Measurements from ENCODE around the gene CLDN7. TPM values are rescaled to one million over a fixed set of nuclear protein-coding genes. Genes with fewer than 3 reads are reported as not detected.

Gene CLDN7
- total RNA-seq, 1 donor from 2014 or later: 546 TPM

GRCh38 chr17:7306911-7307685, 44.8 kb upstream of the CLDN7 start, which contains the start of gene EIF5A:
TSS of gene EIF5A (plus strand) at chr17:7307628. CDS start at chr17:7309636, 2,008 bp downstream.
- no peaks in the 10 kb centered on the region for H3K27me3 ChIP-seq (ENCODE audit: control insufficient read depth, insufficient read depth, low read length)
- TF ChIP-seq, protein P1, sequence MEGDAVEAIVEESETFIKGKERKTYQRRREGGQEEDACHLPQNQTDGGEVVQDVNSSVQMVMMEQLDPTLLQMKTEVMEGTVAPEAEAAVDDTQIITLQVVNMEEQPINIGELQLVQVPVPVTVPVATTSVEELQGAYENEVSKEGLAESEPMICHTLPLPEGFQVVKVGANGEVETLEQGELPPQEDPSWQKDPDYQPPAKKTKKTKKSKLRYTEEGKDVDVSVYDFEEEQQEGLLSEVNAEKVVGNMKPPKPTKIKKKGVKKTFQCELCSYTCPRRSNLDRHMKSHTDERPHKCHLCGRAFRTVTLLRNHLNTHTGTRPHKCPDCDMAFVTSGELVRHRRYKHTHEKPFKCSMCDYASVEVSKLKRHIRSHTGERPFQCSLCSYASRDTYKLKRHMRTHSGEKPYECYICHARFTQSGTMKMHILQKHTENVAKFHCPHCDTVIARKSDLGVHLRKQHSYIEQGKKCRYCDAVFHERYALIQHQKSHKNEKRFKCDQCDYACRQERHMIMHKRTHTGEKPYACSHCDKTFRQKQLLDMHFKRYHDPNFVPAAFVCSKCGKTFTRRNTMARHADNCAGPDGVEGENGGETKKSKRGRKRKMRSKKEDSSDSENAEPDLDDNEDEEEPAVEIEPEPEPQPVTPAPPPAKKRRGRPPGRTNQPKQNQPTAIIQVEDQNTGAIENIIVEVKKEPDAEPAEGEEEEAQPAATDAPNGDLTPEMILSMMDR (IDR thresholded peaks at IDR 0.05; ENCODE audit: insufficient read depth, low read length, severe bottlenecking): no peak
- peaks cover 15% of the 10 kb centered on the region for H3K36me3 ChIP-seq (ENCODE audit: control insufficient read depth, insufficient read depth, low read length)
- FAIRE-seq (peak; percentile 94), DNase-seq (ENCODE audit: low read depth) (peak; percentile 100)
- peak within 1 kb of the TSS; percentile 82 for H3K4me3 ChIP-seq (ENCODE audit: low read depth, low read length)

- TF ChIP-seq, protein P1 (IDR thresholded peaks at IDR 0.05; ENCODE audit: insufficient read depth, low read length, severe bottlenecking): no peak
- H3K27me3 ChIP-seq (ENCODE audit: control insufficient read depth, insufficient read depth, low read length): no peaks in the 10 kb centered on the region
- no peak overlapping the region for H3K4me3 ChIP-seq (ENCODE audit: low read depth, low read length)
- FAIRE-seq (no peak), DNase-seq (ENCODE audit: low read depth) (no peak)
- no peaks in the 10 kb centered on the region for H3K36me3 ChIP-seq (ENCODE audit: control insufficient read depth, insufficient read depth, low read length)
These were observed 41.9 kb upstream of the CLDN7 start for GRCh38 chr17:7304179-7304578.

DNA sequence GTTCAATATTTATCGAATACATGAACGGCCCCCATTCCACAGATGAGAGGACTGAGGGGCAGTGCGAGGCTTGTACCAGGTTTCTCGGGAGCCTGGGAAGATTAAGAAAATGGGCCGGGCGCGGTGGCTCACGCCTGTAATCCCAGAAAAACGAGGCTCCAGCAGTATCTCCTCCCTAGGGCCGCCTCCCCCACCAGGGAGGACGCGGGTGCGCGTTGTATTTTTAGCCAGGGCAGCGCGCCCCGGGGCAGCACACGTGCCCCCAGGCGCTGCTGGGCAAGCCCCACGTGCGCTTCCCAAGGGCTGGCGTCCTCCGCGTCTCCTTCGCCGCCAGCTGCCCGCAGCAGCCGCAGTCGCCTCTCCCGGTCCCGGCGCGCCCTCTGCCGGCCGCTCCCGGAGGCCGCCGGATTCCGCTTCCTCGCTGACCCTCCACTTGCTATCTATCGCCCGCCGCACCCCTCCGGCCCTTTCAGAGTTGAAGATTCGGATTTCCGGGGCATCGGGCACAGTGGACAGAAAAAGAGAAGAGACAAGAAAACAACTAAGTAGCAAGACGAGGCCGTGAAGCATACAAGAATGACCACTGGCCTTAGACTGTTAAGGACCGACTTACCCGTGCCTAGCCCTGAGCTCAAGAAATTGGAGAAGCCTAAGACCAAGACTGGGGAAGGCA, 34.0 kb upstream of the CLDN7 start:
- H3K4me3 ChIP-seq (ENCODE audit: low read depth, low read length): no peak overlapping the region
- TF ChIP-seq, protein P1 (IDR thresholded peaks at IDR 0.05; ENCODE audit: insufficient read depth, low read length, severe bottlenecking): peak; percentile 93
- H3K36me3 ChIP-seq (ENCODE audit: control insufficient read depth, insufficient read depth, low read length): no peaks in the 10 kb centered on the region
- H3K27me3 ChIP-seq (ENCODE audit: control insufficient read depth, insufficient read depth, low read length): peaks cover 2% of the 10 kb centered on the region
- FAIRE-seq (no peak), DNase-seq (ENCODE audit: low read depth) (peak; percentile 42)

- Histone ChIP-seq H3K4me3 (ENCODE audit: low read depth, low read length) (peak overlapping the region; percentile 34), H3K27me3 (ENCODE audit: control insufficient read depth, insufficient read depth, low read length) (peaks cover 3% of the 10 kb centered on the region), H3K36me3 (ENCODE audit: control insufficient read depth, insufficient read depth, low read length) (no peaks in the 10 kb centered on the region)
- TF ChIP-seq, protein P1 (IDR thresholded peaks at IDR 0.05; ENCODE audit: insufficient read depth, low read length, severe bottlenecking): peak; percentile 11
- DNase-seq (ENCODE audit: low read depth) (no peak), FAIRE-seq (no peak)
These were observed 33.2 kb upstream of the CLDN7 start for GRCh38 chr17:7295230-7296180.

DNA sequence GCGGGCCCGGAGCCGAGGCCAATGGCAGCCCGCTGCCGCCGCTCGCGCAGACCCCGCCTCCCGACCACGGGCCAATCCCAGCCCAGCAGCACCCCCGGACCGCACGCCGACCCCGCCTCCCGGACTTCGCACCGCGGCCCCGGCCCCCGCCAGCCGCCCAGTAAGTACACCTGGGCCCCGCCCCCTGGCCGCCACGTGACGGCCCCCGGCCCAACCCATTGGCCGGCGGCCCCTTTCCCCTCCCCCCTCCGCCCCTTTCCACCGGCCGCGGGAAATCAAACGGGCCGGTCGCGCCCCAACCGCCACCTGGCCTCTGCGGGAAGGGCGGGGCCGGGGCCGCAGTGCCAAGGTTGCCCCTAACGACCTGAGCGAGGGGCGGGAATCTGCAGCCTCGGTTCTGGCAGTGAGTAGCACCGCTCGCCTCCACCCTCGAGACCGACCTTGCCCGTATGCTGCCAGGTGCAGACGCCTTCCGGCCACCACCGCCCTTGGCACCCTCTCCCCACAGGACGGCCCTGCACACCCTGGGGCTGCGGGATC, 32.4 kb upstream of the CLDN7 start, which contains the start of gene YBX2:
YBX2 (minus strand) TSS at position 26 of the 540 bp plus-strand sequence. CDS start 139 bp downstream, outside the sequence.
- Histone ChIP-seq H3K27me3 (ENCODE audit: control insufficient read depth, insufficient read depth, low read length) (peaks cover 3% of the 10 kb centered on the region), H3K4me3 (ENCODE audit: low read depth, low read length) (peak within 1 kb of the TSS; percentile 34), H3K36me3 (ENCODE audit: control insufficient read depth, insufficient read depth, low read length) (no peaks in the 10 kb centered on the region)
- TF ChIP-seq, protein P1 (IDR thresholded peaks at IDR 0.05; ENCODE audit: insufficient read depth, low read length, severe bottlenecking): no peak
- no peak for DNase-seq (ENCODE audit: low read depth)
- no peak for FAIRE-seq
